Hippocampal formation (tissue), 2 donors: Measurements from ENCODE around the gene CFL1.
"Not testable (repeated sequence)": the region's sequence is repeated elsewhere in the genome, so short reads cannot be mapped to it uniquely, and the experiment has no call there.

ENCODE experiments used
- DNase-seq, 2 donors: peaks; one replicate each; lab custom pipeline; 2025; lab: John Stamatoyannopoulos, UW

Gene CFL1

GRCh38 chr11:65857853-65858680, at the start of gene CFL1:
CFL1 (minus strand) TSS chr11:65858180; CDS start chr11:65858099, 81 bp downstream.
- peak; percentile 96 to 98 for DNase-seq

- DNase-seq = no peak
Measured at GRCh38 chr11:65906602-65907001, 48.6 kb upstream of the CFL1 start.

GRCh38 chr11:65903715-65904114, 45.7 kb upstream of the CFL1 start:
- DNase-seq = no peak

DNA sequence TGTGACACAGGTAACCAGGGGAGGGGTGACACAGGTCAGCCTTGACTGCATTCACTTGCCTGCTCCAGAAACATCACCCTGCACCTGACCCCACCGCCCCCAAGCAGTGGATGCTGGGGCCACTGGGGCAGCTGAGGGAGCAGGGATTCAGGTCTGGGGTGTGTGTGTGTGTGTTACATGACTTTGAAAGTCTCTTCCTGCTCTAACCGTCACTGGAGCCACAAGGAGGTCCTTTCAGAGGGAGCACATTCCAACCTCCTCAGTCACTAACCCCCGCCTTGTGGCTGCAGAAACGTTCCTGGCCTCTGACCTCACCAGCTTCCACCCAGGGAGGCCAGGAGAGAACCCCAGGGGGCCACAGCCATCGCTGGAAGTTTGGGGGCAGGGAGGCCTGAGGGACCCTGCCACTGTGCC, 45.1 kb upstream of the CFL1 start:
- no peak for DNase-seq

- no peak for DNase-seq
Measured at GRCh38 chr11:65900899-65901180, 42.9 kb upstream of the CFL1 start.

- DNase-seq = peak in 1 of 2 donors; percentile 34
Measured at GRCh38 chr11:65900125-65900898, 42.3 kb upstream of the CFL1 start, which contains the start of gene FOSL1. FOSL1 (minus strand) TSS chr11:65900388; CDS start chr11:65900339, 49 bp downstream.

DNA sequence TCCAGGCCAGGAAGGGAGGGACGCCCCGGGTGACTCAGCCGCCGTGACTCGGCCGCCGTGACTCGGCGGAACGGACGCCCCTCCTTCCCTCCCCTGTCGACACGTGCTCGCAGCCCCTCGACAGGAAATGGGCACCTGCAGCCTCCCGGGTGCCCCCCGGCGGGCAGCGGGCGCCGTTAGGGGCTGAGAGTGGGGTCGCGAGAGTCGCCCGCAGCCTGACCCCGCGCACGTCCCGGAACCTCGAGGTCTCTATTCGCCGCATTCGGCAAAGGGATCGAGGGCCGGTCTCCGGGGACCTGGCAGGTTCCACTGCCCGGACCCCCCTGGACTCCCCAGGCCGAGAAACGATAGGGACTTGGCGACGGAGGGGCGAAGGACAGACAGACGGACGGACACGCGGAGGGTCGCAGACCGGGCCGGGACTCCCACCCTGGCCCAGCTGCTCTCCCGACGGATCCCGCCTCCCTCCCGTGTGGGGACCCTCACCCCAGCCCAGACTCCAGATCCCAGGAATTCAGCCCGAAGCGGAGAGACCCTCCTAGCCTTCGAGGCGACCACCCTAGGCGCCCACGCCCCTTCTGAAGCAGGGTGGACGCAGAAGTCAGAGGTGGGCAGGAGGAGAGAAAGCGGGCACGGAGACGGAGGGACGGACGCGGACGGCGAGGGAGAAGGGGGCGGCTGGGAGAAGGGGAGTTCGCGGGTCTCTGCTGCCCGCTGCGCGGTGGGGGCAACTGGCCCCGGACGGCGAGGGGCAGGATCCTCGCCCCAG, 41.6 kb upstream of the CFL1 start:
- no peak for DNase-seq

GRCh38 chr11:65898656-65899355, 40.8 kb upstream of the CFL1 start:
- no peak for DNase-seq

GRCh38 chr11:65897020-65897471, 39.1 kb upstream of the CFL1 start:
- DNase-seq = no peak

DNA sequence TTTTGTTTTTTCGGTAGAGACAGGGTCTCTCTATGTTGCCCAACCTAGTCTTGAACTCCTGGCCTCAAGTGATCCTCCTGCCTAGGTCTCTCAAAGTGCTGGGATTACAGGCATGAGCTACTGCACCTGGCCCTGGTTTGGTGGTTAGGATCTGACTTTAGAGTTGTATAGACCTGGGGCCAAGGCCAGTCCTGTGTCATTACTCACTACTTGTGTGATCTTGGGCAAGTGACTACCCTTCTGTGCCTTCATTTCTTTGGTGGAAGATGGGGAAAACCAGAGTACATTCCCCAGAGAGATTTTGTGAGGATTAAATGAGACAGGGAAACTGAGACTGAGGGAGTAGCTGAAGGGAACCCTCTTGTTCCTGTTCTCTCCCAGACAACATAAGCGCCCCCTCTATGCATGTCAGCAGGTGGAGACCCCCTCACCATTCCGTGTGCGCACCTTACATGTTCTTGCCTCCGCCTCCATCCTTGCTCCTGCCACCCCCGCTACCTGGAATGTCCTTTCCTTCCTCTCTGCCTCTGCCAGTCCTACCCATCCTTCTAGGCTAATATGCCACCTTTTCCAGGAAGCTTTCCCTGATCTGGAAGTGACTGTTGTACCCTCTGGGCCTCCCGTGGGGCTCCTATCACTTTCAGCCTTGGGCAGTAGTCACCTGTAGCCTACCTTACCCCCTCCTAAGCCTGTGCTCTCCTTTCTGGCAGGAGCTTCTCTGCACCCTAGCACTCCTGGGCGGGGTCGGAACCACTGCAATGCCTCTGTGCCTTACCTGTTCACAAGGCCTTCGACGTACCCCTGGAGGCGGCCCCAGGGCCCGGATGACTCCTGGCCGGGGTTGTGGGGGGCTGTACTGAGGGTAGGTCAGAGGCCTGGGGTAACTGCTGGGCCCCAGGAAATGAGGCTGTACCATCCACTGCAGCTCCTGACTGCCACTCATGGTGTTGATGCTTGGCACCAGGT, 38.3 kb upstream of the CFL1 start:
- DNase-seq = no peak

DNA sequence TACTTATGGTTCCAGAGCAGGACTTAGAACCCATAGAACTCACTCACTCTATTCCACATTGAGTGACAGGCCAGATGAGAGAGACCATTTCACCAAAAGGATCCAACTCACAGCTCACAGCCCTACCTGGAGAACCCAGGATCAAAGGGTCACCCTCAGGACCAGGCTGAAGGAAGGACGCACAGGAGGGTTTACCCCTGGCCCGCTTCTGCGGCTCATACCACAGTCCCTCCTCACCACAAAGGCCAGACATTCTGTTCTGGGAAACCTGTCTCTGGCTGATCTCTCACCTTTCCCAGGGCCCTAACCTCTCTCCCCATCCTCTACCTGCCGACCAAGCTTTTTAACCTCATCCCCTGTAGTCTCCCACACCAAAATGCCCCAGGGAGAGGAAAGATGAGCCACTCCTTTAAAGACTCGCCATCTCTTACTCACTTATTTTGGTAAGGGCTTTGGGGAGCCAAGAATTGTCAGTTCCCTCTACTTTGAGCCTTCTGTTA, 37.6 kb upstream of the CFL1 start:
- DNase-seq = no peak

DNA sequence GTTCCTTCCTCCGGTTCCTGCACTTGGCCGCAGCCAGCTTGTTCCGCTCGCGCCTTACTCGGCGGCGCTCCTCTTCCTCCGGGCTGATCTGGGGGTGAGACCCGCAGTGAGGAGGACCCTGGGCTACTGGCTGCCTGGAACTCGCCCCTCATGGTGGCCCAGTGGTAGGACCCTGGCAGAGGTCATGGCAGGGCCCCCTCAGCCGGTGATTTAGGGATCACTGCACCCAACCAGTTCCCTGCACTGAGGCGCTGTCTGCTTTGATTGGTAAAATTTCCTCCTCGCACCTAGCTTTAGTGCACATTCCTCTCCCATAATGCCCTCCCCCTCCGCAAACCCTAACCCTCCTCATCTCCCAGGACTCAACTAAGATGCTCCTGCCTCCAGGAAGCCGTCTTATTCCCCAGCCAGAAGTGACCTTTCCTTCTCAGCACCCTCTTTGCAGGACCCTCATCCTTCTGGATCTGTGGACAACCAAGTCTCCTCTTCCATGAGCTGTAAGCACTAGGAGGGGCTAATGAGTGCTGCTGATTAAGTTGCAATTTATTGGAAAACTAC, 36.1 kb upstream of the CFL1 start:
- DNase-seq = no peak

DNA sequence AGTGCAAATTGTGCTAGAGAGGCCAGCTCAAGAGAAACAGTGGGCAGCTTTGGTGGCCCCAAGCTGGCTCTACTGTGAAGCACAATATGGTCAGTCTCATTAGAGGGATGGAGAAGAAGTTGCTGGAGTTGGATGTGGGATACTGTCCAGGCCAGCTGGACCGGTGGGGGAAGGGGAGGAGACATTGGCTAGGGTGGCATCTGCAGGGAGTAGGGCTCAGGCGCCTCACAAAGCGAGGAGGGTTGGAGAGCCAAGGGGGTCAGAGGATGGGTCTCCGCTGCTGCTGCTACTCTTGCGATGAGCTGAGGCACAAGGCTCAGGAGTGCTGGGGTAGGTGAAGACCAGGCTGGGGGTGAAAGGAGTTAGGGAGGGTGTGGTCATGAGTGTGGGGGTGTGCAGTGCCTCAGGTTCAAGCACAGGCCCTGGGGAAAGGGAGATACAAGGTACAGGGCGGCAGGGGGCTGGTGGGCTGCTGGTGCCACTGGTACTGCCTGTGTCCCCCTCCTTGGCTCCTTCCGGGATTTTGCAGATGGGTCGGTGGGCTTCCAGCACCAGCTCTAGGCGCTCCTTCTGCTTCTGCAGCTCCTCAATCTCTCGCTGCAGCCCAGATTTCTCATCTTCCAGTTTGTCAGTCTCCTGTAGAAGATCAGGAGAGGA, 34.8 kb upstream of the CFL1 start:
- no peak for DNase-seq

GRCh38 chr11:65892137-65892540, 34.2 kb upstream of the CFL1 start:
- DNase-seq = not testable (repeated sequence)

- no peak for DNase-seq
Measured at GRCh38 chr11:65891219-65892136, 33.5 kb upstream of the CFL1 start.

DNA sequence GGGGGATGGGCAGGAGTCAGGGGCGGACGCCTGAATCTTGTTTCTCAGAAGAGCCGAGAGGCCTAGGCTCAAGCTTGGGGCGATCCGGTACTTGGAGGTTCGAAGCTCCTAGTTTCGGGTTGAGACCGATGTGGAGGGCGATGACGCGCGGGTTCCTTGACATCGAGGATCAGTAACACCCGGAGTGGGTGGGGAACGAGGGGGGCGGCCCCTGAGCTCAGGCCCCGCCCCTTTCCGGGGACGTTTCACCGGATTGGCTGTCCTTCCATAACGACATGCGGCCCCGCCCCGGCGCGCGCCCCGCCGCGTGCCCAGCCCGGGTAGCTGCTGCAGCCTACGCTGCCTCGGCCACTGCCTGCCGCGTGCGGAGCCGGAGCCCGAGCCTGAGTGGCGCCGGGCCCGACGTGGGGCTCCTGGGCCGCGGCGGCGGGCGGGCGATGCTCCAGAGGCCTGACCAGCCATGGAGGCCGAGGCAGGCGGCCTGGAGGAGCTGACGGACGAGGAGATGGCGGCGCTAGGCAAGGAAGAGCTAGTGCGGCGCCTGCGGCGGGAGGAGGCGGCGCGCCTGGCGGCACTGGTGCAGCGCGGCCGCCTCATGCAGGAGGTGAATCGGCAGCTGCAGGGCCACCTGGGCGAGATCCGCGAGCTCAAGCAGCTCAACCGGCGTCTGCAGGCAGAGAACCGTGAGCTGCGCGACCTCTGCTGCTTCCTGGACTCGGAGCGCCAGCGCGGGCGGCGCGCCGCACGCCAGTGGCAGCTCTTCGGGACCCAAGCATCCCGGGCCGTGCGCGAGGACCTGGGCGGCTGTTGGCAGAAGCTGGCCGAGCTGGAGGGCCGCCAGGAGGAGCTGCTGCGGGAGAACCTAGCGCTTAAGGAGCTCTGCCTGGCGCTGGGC, 32.6 kb upstream of the CFL1 start, which contains the start of gene CCDC85B:
Gene CCDC85B (plus strand): TSS at position 350 of the 895 bp plus-strand sequence. CDS start 111 bp downstream, at position 461.
- DNase-seq = peak; percentile 94 to 95

- peak; percentile 97 to 99 for DNase-seq
Measured at GRCh38 chr11:65888163-65888814, 30.3 kb upstream of the CFL1 start, which contains the start of gene FIBP. FIBP (minus strand) TSS chr11:65888471; CDS start chr11:65888418, 53 bp downstream.
